MM.1S (cell line): ENCODE data around the gene OSBPL2.

Experiments used
- DNase-seq: peaks from one replicate; pipeline ENCODE4 v3.0.0-alpha.2; 2015
- H2AFZ ChIP-seq: fragments of 300-600 bp; sonication (generic); 2 replicates; pipeline ENCODE4 v1.6.0; 2016; ENCODE audit warnings: antibody characterized with exemption, low read length
- H3F3A ChIP-seq: fragments of 300-600 bp; sonication (generic); 2 replicates; pipeline ENCODE4 v1.6.1; 2016; ENCODE audit warnings: mild to moderate bottlenecking, antibody characterized with exemption, low read length, moderate library complexity, mixed read lengths; ENCODE audit not compliant: insufficient read depth
- H3K27ac ChIP-seq: fragments of 300-600 bp; sonication (generic); 2 replicates; pipeline ENCODE4 v1.5.1; 2016; ENCODE audit warnings: mild to moderate bottlenecking, low read length
- H3K27me3 ChIP-seq: fragments of 300-600 bp; sonication (generic); replicated peaks from 2 replicates; pipeline ENCODE4 v1.6.0; 2016; ENCODE audit warnings: low read length; ENCODE audit not compliant: insufficient read depth
- H3K36me3 ChIP-seq: fragments of 300-600 bp; sonication (generic); replicated peaks from 2 replicates; pipeline ENCODE4 v1.6.1; 2016; ENCODE audit warnings: mild to moderate bottlenecking, low read length, mixed read lengths; ENCODE audit not compliant: insufficient read depth
- H3K4me1 ChIP-seq: fragments of 300-600 bp; sonication (generic); 2 replicates; pipeline ENCODE4 v1.6.1; 2016; ENCODE audit warnings: low read length, mixed read lengths
- H3K4me2 ChIP-seq: fragments of 300-600 bp; sonication (generic); 2 replicates; pipeline ENCODE4 v1.6.0; 2016; ENCODE audit warnings: low read depth, low read length
- H3K4me3 ChIP-seq: fragments of 300-600 bp; sonication (generic); 2 replicates; pipeline ENCODE4 v1.5.1; 2016; ENCODE audit warnings: low read length, mixed read lengths
- H3K79me2 ChIP-seq: fragments of 300-600 bp; sonication (generic); 2 replicates; pipeline ENCODE4 v1.6.1; 2016; ENCODE audit warnings: mixed run types, low read length, mixed read lengths
- H3K9ac ChIP-seq: fragments of 300-600 bp; sonication (generic); 2 replicates; pipeline ENCODE4 v1.6.1; 2016; ENCODE audit warnings: low read length, mixed read lengths
- H3K9me2 ChIP-seq: fragments of 300-600 bp; sonication (generic); replicated peaks from 2 replicates; pipeline ENCODE4 v1.6.1; 2016; ENCODE audit warnings: mild to moderate bottlenecking, low read length, mixed read lengths; ENCODE audit not compliant: insufficient read depth
- H3K9me3 ChIP-seq: fragments of 300-600 bp; sonication (generic); replicated peaks from 2 replicates; pipeline ENCODE4 v1.6.1; 2016; ENCODE audit warnings: mild to moderate bottlenecking, low read length, mixed read lengths; ENCODE audit not compliant: insufficient read depth
- H4K20me1 ChIP-seq: fragments of 300-600 bp; sonication (generic); 2 replicates; pipeline ENCODE4 v1.6.1; 2016; ENCODE audit warnings: mild to moderate bottlenecking, low read length, moderate library complexity, mixed read lengths; ENCODE audit not compliant: insufficient read depth
- EZH2 ChIP-seq: fragments of 300-600 bp; sonication (generic); optimal IDR thresholded peaks from 2 replicates; pipeline ENCODE3; 2017; ENCODE audit warnings: low read depth, mild to moderate bottlenecking, antibody characterized with exemption, low read length, mixed read lengths
- EZH2phosphoT487 ChIP-seq: fragments of 300-600 bp; sonication (generic); IDR thresholded peaks from 2 replicates; pipeline ENCODE4 v1.6.1; 2018; ENCODE audit warnings: antibody characterized with exemption, low read length
- TF ChIP-seq, protein P1 (sequence below): fragments of 300-600 bp; sonication (generic); IDR thresholded peaks from 2 replicates; pipeline ENCODE4 v1.5.1; 2016; ENCODE audit warnings: antibody characterized with exemption, low read length, mixed read lengths

OSBPL2 gene

DNA sequence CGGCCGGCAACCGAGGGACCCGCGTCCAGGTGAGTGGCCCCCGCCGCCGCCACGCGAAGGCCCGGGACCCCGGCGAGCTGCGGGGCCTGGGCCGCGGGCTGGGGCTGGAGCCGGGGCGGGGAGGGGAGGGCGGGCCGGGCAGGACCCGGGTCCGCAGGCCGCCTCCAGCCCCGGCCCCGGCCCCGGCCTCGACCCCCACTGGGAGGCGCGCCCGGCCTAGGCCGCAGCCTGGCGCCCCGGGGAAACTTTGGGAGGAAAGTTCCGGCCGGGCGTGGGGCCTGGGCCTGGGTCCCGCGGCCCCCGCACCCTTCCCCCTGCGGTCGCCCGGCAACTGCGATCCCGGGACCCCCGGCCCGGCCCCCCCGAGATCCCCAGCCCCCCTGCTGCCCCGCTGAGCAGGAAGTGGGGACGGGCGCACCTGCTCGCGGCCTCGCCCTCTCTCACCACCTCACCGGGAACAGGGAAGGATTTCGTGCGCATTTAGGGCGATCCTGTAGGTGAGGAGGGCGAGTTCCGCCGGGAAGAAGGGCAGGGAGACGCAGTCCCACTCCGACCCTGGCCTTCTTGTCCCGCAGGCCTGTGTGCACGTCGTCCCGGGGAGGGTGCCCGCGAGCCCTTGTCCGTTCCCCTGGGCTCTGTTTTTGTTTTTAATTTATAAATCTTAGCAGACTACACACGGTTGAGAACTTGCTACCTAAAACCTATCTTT is 402 bp downstream of the OSBPL2 start:
- peak overlapping the region; percentile 83 for H3K4me3 ChIP-seq
- H3K4me2 ChIP-seq, result peak overlapping the region; percentile 73
- H2AFZ ChIP-seq, result peak overlapping the region; percentile 48; the same call in 1 of the 2 replicates
- H3F3A ChIP-seq, result no peaks in the 10 kb centered on the region
- H4K20me1 ChIP-seq, result no peaks in the 10 kb centered on the region
- H3K27me3 ChIP-seq, result peaks cover 26% of the 10 kb centered on the region
- H3K9me2 ChIP-seq, result no peaks in the 10 kb centered on the region
- no peak for DNase-seq
- TF ChIP-seq EZH2 (no peak), EZH2phosphoT487 (no peak)
- TF ChIP-seq, protein P1, sequence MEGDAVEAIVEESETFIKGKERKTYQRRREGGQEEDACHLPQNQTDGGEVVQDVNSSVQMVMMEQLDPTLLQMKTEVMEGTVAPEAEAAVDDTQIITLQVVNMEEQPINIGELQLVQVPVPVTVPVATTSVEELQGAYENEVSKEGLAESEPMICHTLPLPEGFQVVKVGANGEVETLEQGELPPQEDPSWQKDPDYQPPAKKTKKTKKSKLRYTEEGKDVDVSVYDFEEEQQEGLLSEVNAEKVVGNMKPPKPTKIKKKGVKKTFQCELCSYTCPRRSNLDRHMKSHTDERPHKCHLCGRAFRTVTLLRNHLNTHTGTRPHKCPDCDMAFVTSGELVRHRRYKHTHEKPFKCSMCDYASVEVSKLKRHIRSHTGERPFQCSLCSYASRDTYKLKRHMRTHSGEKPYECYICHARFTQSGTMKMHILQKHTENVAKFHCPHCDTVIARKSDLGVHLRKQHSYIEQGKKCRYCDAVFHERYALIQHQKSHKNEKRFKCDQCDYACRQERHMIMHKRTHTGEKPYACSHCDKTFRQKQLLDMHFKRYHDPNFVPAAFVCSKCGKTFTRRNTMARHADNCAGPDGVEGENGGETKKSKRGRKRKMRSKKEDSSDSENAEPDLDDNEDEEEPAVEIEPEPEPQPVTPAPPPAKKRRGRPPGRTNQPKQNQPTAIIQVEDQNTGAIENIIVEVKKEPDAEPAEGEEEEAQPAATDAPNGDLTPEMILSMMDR, result no peak
- H3K9me3 ChIP-seq, result no peaks in the 10 kb centered on the region
- peaks cover 9% of the 10 kb centered on the region; the same call in 1 of the 2 replicates for H3K4me1 ChIP-seq
- H3K9ac ChIP-seq, result peak overlapping the region; percentile 72
- peaks cover 48% of the 10 kb centered on the region for H3K79me2 ChIP-seq
- no peaks in the 10 kb centered on the region for H3K36me3 ChIP-seq
- no peak overlapping the region for H3K27ac ChIP-seq

- Histone ChIP-seq H2AFZ (peak overlapping the region; percentile 48; the same call in 1 of the 2 replicates), H3K4me2 (peak overlapping the region; percentile 73), H3K27ac (no peak overlapping the region), H3K4me1 (peaks cover 9% of the 10 kb centered on the region; the same call in 1 of the 2 replicates), H4K20me1 (no peaks in the 10 kb centered on the region), H3K4me3 (peak overlapping the region; percentile 83), H3K27me3 (peaks cover 20% of the 10 kb centered on the region), H3K9ac (peak overlapping the region; percentile 72), H3K9me3 (no peaks in the 10 kb centered on the region), H3K36me3 (no peaks in the 10 kb centered on the region), H3K79me2 (peaks cover 54% of the 10 kb centered on the region), H3F3A (no peaks in the 10 kb centered on the region), H3K9me2 (no peaks in the 10 kb centered on the region)
- TF ChIP-seq EZH2 (no peak), EZH2phosphoT487 (no peak)
- DNase-seq, result no peak
Measured at GRCh38 chr20:62239278-62239879, 1.1 kb downstream of the OSBPL2 start.

DNA sequence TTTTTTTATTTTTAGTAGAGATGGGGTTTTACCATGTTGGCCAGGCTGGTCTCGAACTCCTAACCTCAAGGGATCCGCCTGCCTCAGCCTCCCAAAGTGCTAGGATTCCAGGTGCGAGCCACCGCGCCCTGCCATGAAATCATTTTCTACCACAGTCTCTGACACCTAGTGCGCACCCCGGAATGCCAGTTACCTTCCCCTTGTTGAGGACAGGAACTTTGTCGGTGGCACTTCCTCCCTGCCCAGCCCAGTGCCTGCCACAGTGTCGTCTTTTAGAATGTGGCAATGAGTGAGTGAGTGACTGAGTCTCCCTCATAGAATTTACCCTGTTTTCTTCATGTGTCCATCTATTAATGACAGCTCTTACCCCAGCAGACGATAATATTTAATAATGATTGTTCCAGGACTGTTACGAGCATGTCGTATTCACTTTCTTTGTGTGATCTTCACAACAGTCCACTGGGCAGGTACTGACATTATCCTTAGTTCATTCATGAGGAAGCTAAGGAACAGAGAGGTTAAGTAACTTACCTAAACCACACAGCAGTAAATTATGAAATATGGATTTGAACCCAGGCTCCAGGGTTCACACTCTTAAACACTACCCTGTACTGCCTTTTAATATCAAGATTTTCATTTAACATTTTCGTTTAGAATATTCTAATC is 1.8 kb downstream of the OSBPL2 start:
- H3K9me3 ChIP-seq, result no peaks in the 10 kb centered on the region
- no peak overlapping the region for H3K27ac ChIP-seq
- DNase-seq, result no peak
- no peak for TF ChIP-seq EZH2
- TF ChIP-seq EZH2phosphoT487, result no peak
- TF ChIP-seq, protein P1, result no peak
- H2AFZ ChIP-seq, result no peak overlapping the region
- H3K4me1 ChIP-seq, result peaks cover 9% of the 10 kb centered on the region; the same call in 1 of the 2 replicates
- no peaks in the 10 kb centered on the region for H3F3A ChIP-seq
- peaks cover 12% of the 10 kb centered on the region for H3K27me3 ChIP-seq
- no peaks in the 10 kb centered on the region for H3K36me3 ChIP-seq
- no peaks in the 10 kb centered on the region for H4K20me1 ChIP-seq
- H3K4me3 ChIP-seq, result no peak overlapping the region
- H3K79me2 ChIP-seq, result peaks cover 61% of the 10 kb centered on the region
- H3K4me2 ChIP-seq, result no peak overlapping the region
- no peaks in the 10 kb centered on the region for H3K9me2 ChIP-seq
- H3K9ac ChIP-seq, result no peak overlapping the region
